HG03457 (cell line): Measurements from ENCODE around the gene UNKL.

ENCODE experiments used
- ATAC-seq: cut with Tn5 transposase; IDR thresholded peaks from one replicate; pipeline ENCODE4 v1.9.1; 2021; ENCODE audit warnings: moderate number of reproducible peaks; ENCODE audit not compliant: unreplicated experiment

UNKL gene

DNA sequence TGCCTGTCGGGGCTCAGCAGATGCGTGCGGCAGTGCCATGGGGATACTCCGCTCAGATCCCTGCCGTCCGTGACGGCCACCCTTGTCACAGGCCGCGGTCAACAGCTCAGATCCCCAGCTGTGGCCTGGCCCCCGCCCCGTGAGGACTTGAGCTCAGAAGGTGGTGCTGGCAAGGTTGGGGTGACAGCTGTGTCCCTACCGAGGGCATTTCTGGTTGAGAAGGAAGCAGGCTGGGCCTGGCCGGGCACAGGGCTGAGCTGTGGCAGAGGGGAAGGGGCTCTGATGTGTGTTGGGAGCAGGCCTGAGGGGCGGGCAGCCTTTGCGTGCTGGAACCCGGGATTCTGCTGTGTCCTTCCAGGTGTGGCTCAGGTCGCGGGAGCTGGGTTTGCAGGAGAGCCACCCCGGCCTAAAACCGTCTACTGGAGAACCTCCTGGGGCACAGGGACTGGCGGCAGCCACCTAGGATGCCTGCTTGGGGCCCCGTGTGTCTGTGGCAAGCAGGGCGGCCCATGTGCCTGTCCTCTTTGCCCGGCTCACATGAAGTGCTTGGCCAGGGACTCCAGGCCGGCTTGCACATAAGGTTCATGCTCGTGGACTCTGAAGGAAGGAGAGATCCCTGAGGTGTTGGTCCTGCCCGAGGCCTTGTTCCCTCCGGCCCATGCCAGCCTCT lies 100.0 kb downstream of the UNKL start:
- no peak for ATAC-seq

DNA sequence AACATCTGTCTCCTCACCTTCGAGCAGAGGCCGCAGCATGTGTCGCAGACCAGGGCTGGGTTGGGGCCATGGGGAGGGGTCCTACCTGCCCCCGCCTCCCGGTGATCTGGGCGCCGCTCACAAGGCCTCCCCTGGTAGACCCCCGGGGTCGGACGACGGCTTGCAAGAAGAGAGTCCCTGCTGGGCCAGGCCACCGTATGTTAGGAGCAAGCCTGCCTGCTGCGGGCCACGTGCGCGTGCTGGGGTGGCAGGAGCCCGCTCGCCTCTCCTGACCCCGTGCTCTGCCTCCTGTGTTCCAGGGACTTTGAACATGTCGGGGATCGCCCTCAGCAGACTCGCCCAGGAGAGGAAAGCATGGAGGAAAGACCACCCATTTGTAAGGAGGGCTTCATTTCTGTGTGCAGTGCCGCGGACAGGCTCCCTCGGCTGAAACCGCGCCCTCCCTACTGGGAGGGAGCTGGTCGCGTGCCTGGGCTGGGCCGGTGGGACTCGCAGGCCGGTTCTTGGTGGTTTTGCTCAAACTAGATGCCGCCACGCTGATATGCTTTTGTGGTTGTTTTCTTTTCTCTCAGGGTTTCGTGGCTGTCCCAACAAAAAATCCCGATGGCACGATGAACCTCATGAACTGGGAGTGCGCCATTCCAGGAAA lies 100.7 kb downstream of the UNKL start:
- no peak for ATAC-seq
